ES-I3 (cell line): ENCODE measurements around the gene SLC25A20.

Experiments
- H3K36me3 ChIP-seq: 2 replicates; pipeline ENCODE4 v1.6.1; 2013; ENCODE audit warnings: mild to moderate bottlenecking, low read length, control low read depth, moderate library complexity; ENCODE audit not compliant: insufficient read depth
- H3K4me1 ChIP-seq: 2 replicates; pipeline ENCODE4 v1.6.1; 2013; ENCODE audit warnings: mild to moderate bottlenecking, control low read depth, low read length; ENCODE audit not compliant: insufficient read depth
- H3K9ac ChIP-seq: 2 replicates; pipeline ENCODE4 v1.6.1; 2013; ENCODE audit warnings: low read depth, mild to moderate bottlenecking, low read length, moderate library complexity
- H3K9me3 ChIP-seq: 2 replicates; pipeline ENCODE4 v1.6.1; 2013; ENCODE audit warnings: mild to moderate bottlenecking, low read length, moderate library complexity; ENCODE audit not compliant: control insufficient read depth, insufficient read depth

SLC25A20 gene

GRCh38 chr3:48879994-48880377 is 18.7 kb downstream of the SLC25A20 start:
- no peak overlapping the region for H3K9ac ChIP-seq
- no peaks in the 10 kb centered on the region for H3K36me3 ChIP-seq
- no peaks in the 10 kb centered on the region; the same call in 1 of the 2 replicates for H3K9me3 ChIP-seq
- H3K4me1 ChIP-seq = no peaks in the 10 kb centered on the region

- no peak overlapping the region for H3K9ac ChIP-seq
- no peaks in the 10 kb centered on the region for H3K4me1 ChIP-seq
- no peaks in the 10 kb centered on the region for H3K36me3 ChIP-seq
- H3K9me3 ChIP-seq = no peaks in the 10 kb centered on the region; the same call in 1 of the 2 replicates
Measured at GRCh38 chr3:48879307-48879993, 19.2 kb downstream of the SLC25A20 start.

GRCh38 chr3:48877671-48878070 is 21.0 kb downstream of the SLC25A20 start:
- Histone ChIP-seq H3K9ac (no peak overlapping the region), H3K36me3 (no peaks in the 10 kb centered on the region)

GRCh38 chr3:48863122-48863521 is 35.6 kb downstream of the SLC25A20 start:
- Histone ChIP-seq H3K36me3 (no peaks in the 10 kb centered on the region), H3K9ac (no peak overlapping the region), H3K9me3 (no peaks in the 10 kb centered on the region), H3K4me1 (no peaks in the 10 kb centered on the region)

More at GRCh38 chr3:48877671-48878070, 21.0 kb downstream of the SLC25A20 start:
- H3K9me3 ChIP-seq = no peaks in the 10 kb centered on the region; the same call in 1 of the 2 replicates
- no peaks in the 10 kb centered on the region for H3K4me1 ChIP-seq

- Histone ChIP-seq H3K36me3 (no peaks in the 10 kb centered on the region), H3K9ac (no peak overlapping the region), H3K9me3 (no peaks in the 10 kb centered on the region), H3K4me1 (no peaks in the 10 kb centered on the region)
Measured at GRCh38 chr3:48859206-48859605, 39.5 kb downstream of the SLC25A20 start.

- Histone ChIP-seq H3K36me3 (no peaks in the 10 kb centered on the region), H3K9ac (no peak overlapping the region), H3K4me1 (no peaks in the 10 kb centered on the region), H3K9me3 (no peaks in the 10 kb centered on the region)
Measured at GRCh38 chr3:48858709-48859108, 40.0 kb downstream of the SLC25A20 start.

- Histone ChIP-seq H3K36me3 (no peaks in the 10 kb centered on the region), H3K9me3 (no peaks in the 10 kb centered on the region), H3K9ac (no peak overlapping the region), H3K4me1 (no peaks in the 10 kb centered on the region)
Measured at GRCh38 chr3:48857641-48858040, 41.0 kb downstream of the SLC25A20 start.

- no peaks in the 10 kb centered on the region for H3K36me3 ChIP-seq
- H3K9me3 ChIP-seq = no peaks in the 10 kb centered on the region
- H3K4me1 ChIP-seq = no peaks in the 10 kb centered on the region
- no peak overlapping the region for H3K9ac ChIP-seq
Measured at GRCh38 chr3:48856469-48856868, 42.2 kb downstream of the SLC25A20 start.

GRCh38 chr3:48855681-48856447 is 42.8 kb downstream of the SLC25A20 start:
- Histone ChIP-seq H3K36me3 (no peaks in the 10 kb centered on the region), H3K4me1 (no peaks in the 10 kb centered on the region), H3K9me3 (no peaks in the 10 kb centered on the region), H3K9ac (no peak overlapping the region)

GRCh38 chr3:48852151-48852550 is 46.5 kb downstream of the SLC25A20 start:
- Histone ChIP-seq H3K9me3 (no peaks in the 10 kb centered on the region), H3K36me3 (no peaks in the 10 kb centered on the region), H3K9ac (no peak overlapping the region), H3K4me1 (no peaks in the 10 kb centered on the region)

- Histone ChIP-seq H3K9me3 (no peaks in the 10 kb centered on the region), H3K36me3 (no peaks in the 10 kb centered on the region), H3K4me1 (no peaks in the 10 kb centered on the region), H3K9ac (no peak overlapping the region)
Measured at GRCh38 chr3:48851407-48851806, 47.3 kb downstream of the SLC25A20 start.

- Histone ChIP-seq H3K36me3 (no peaks in the 10 kb centered on the region), H3K9ac (no peak overlapping the region), H3K4me1 (peaks cover 5% of the 10 kb centered on the region; the same call in 1 of the 2 replicates), H3K9me3 (no peaks in the 10 kb centered on the region)
Measured at GRCh38 chr3:48848816-48849515, 49.7 kb downstream of the SLC25A20 start.

- Histone ChIP-seq H3K4me1 (peaks cover 5% of the 10 kb centered on the region; the same call in 1 of the 2 replicates), H3K9ac (peak within 1 kb of the TSS; percentile 73), H3K36me3 (no peaks in the 10 kb centered on the region), H3K9me3 (no peaks in the 10 kb centered on the region)
Measured at GRCh38 chr3:48847504-48848423, 50.9 kb downstream of the SLC25A20 start, which contains the start of gene PRKAR2A. PRKAR2A (minus strand) TSS chr3:48847874; CDS start chr3:48847596, 278 bp downstream.
